NCI-H1694 (cell line): ENCODE results near the gene WIZ.

Source experiments
- DNase-seq: peaks from one replicate; lab custom pipeline; 2025; lab: John Stamatoyannopoulos, UW

WIZ gene

GRCh38 chr19:15466851-15467733, 17.3 kb upstream of the WIZ start:
- DNase-seq = no peak

GRCh38 chr19:15464394-15465385, 14.9 kb upstream of the WIZ start, which contains the start of gene RASAL3:
Gene RASAL3, minus strand, starts transcription at chr19:15464544. Its CDS starts 186 bp downstream, at chr19:15464358.
- DNase-seq = no peak

- DNase-seq = no peak
Measured at GRCh38 chr19:15463861-15464371, 14.2 kb upstream of the WIZ start.

- DNase-seq = no peak
Measured at GRCh38 chr19:15461694-15462093, 11.9 kb upstream of the WIZ start.

GRCh38 chr19:15457701-15458484, 8.1 kb upstream of the WIZ start:
- DNase-seq = no peak

- no peak for DNase-seq
Measured at GRCh38 chr19:15456871-15457700, 7.3 kb upstream of the WIZ start.

- DNase-seq = no peak
Measured at GRCh38 chr19:15456441-15456840, 6.7 kb upstream of the WIZ start.

GRCh38 chr19:15455996-15456395, 6.2 kb upstream of the WIZ start:
- DNase-seq = no peak

GRCh38 chr19:15453906-15454860, 4.4 kb upstream of the WIZ start:
- no peak for DNase-seq

GRCh38 chr19:15453091-15453578, 3.4 kb upstream of the WIZ start:
- DNase-seq = no peak

GRCh38 chr19:15452111-15453047, 2.6 kb upstream of the WIZ start:
- no peak for DNase-seq

- DNase-seq = no peak
Measured at GRCh38 chr19:15450528-15450890, 753 bp upstream of the WIZ start.

GRCh38 chr19:15448778-15449619, 757 bp downstream of the WIZ start:
- no peak for DNase-seq

GRCh38 chr19:15448044-15448777, 1.5 kb downstream of the WIZ start:
- DNase-seq = no peak

- no peak for DNase-seq
Measured at GRCh38 chr19:15447057-15447456, 2.7 kb downstream of the WIZ start.

- DNase-seq = no peak
Measured at GRCh38 chr19:15445807-15446376, 3.9 kb downstream of the WIZ start.
